GM23248 (cell line): ENCODE measurements around the gene PLD1. TPM values are rescaled to one million over a fixed set of nuclear protein-coding genes. Genes with fewer than 3 reads are reported as not detected.

ENCODE experiments used
- DNase-seq: peaks from one replicate; pipeline ENCODE4 v3.0.0-alpha.2; 2015
- H2AFZ ChIP-seq: fragments of 200-600 bp; sonication (generic); 2 replicates; pipeline ENCODE4 v1.6.1; 2016; ENCODE audit warnings: antibody characterized with exemption
- H3F3A ChIP-seq: fragments of 200-600 bp; sonication (generic); 2 replicates; pipeline ENCODE4 v1.6.1; 2016; ENCODE audit warnings: mild to moderate bottlenecking, antibody characterized with exemption, mixed run types; ENCODE audit not compliant: insufficient read depth
- H3K27ac ChIP-seq: fragments of 200-600 bp; sonication (generic); 2 replicates; pipeline ENCODE4 v1.5.1; 2016; ENCODE audit warnings: mild to moderate bottlenecking
- H3K27me3 ChIP-seq: fragments of 200-600 bp; sonication (generic); replicated peaks from 2 replicates; pipeline ENCODE4 v1.6.1; 2016; ENCODE audit warnings: mild to moderate bottlenecking; ENCODE audit not compliant: insufficient read depth
- H3K36me3 ChIP-seq: fragments of 200-600 bp; sonication (generic); 2 replicates; pipeline ENCODE4 v1.6.1; 2016; ENCODE audit warnings: low read depth, mild to moderate bottlenecking
- H3K4me1 ChIP-seq: fragments of 200-600 bp; sonication (generic); 2 replicates; pipeline ENCODE4 v1.6.1; 2016; ENCODE audit warnings: mild to moderate bottlenecking; ENCODE audit not compliant: insufficient read depth
- H3K4me2 ChIP-seq: fragments of 200-600 bp; sonication (generic); one replicate; pipeline ENCODE4 v1.6.1; 2016; ENCODE audit warnings: mild to moderate bottlenecking; ENCODE audit not compliant: unreplicated experiment
- H3K4me3 ChIP-seq: fragments of 200-600 bp; sonication (generic); 2 replicates; pipeline ENCODE4 v1.5.1; 2016; ENCODE audit warnings: mild to moderate bottlenecking
- H3K79me2 ChIP-seq: fragments of 200-600 bp; sonication (generic); 2 replicates; pipeline ENCODE4 v1.6.1; 2016; ENCODE audit warnings: mild to moderate bottlenecking; ENCODE audit not compliant: insufficient read depth
- H3K9ac ChIP-seq: fragments of 200-600 bp; sonication (generic); 2 replicates; pipeline ENCODE4 v1.6.1; 2016; ENCODE audit warnings: mild to moderate bottlenecking
- H3K9me2 ChIP-seq: fragments of 200-600 bp; sonication (generic); 2 replicates; pipeline ENCODE4 v1.6.1; 2016; ENCODE audit warnings: mixed run types, mild to moderate bottlenecking, moderate library complexity; ENCODE audit not compliant: insufficient read depth
- H3K9me3 ChIP-seq: fragments of 200-600 bp; sonication (generic); one replicate; pipeline ENCODE4 v1.6.1; 2017; ENCODE audit warnings: low read depth
- H4K20me1 ChIP-seq: fragments of 200-600 bp; sonication (generic); 2 replicates; pipeline ENCODE4 v1.6.0; 2016; ENCODE audit not compliant: insufficient read depth
- EZH2 ChIP-seq: fragments of 200-600 bp; sonication (generic); IDR thresholded peaks from 2 replicates; pipeline ENCODE4 v1.6.1; 2018; ENCODE audit warnings: antibody characterized with exemption, mild to moderate bottlenecking; ENCODE audit not compliant: insufficient read depth, poor library complexity, severe bottlenecking
- EZH2phosphoT487 ChIP-seq: fragments of 200-600 bp; sonication (generic); IDR thresholded peaks from 2 replicates; pipeline ENCODE4 v1.6.1; 2018; ENCODE audit warnings: antibody characterized with exemption, moderate library complexity, mild to moderate bottlenecking, low read depth; ENCODE audit not compliant: insufficient read depth
- WGBS, 2 experiments: methylation state at CpG; one replicate each; pipeline ENCODE4 v1.1.6; 2015 to 2017; ENCODE audit warnings: low lambda C conversion rate in 2 of 2, low coverage in 1 of 2; ENCODE audit errors: missing lambda C conversion rate in 2 of 2; 5-methylcytosine and 5-hydroxymethylcytosine counted together
- in situ Hi-C: fragments of 300-500 bp; cut with MboI; formaldehyde crosslinking; loops from 2 replicates; pipeline ENCODE4 v1.15.0; 2020
- polyA plus RNA-seq: library from polyadenylated mRNA; unstranded; fragments of >200 nt; fragmentation: Nextera tagmentation; extraction: Ambion mirVana; gene quantifications from 2 replicates; pipeline ENCODE4 v1.2.1, GENCODE V29; 2016
- total RNA-seq: library from RNA; depleted of rRNA; stranded (reverse); fragments of >200 nt; shearing (Covaris generic); gene quantifications from 2 replicates; pipeline ENCODE4 v1.2.3, GENCODE V29; 2014

Gene PLD1
- total and polyA plus RNA-seq, 2 experiments from 2014 or later: 3.0 to 4.6 TPM

GRCh38 chr3:171753665-171754408, 56.4 kb downstream of the PLD1 start:
- Histone ChIP-seq H3K9me2 (no peaks in the 10 kb centered on the region), H3K9ac (peak overlapping the region; percentile 31), H3K27me3 (no peaks in the 10 kb centered on the region), H3K4me3 (no peak overlapping the region), H3K4me1 (peaks cover 14% of the 10 kb centered on the region; the same call in 1 of the 2 replicates), H3K79me2 (no peaks in the 10 kb centered on the region), H3K36me3 (no peaks in the 10 kb centered on the region), H3K9me3 (no peaks in the 10 kb centered on the region), H3F3A (peaks cover 19% of the 10 kb centered on the region), H4K20me1 (no peaks in the 10 kb centered on the region), H3K27ac (peak overlapping the region; percentile 80), H3K4me2 (peak overlapping the region; percentile 31), H2AFZ (no peak overlapping the region; the same call in 1 of the 2 replicates)
- no peak for TF ChIP-seq EZH2
- TF ChIP-seq EZH2phosphoT487: no peak
- WGBS, 2 experiments: 54 to 64% methylated on average over 5 of the region's 5 CpGs
- DNase-seq: peak; percentile 87
- in situ Hi-C loops: no loop called here

GRCh38 chr3:171753025-171753472, 57.2 kb downstream of the PLD1 start:
- Histone ChIP-seq H3K36me3 (no peaks in the 10 kb centered on the region), H3K9me3 (no peaks in the 10 kb centered on the region), H3K4me3 (no peak overlapping the region), H3K27me3 (no peaks in the 10 kb centered on the region), H3F3A (peaks cover 19% of the 10 kb centered on the region), H3K79me2 (no peaks in the 10 kb centered on the region), H3K4me1 (peaks cover 19% of the 10 kb centered on the region), H3K9me2 (no peaks in the 10 kb centered on the region), H4K20me1 (no peaks in the 10 kb centered on the region), H2AFZ (no peak overlapping the region), H3K27ac (0 out of 2 replicates have a peak overlapping the region, but pooled peaks have one; percentile 80), H3K9ac (0 out of 2 replicates have a peak overlapping the region, but pooled peaks have one; percentile 31), H3K4me2 (no peak overlapping the region)
- peak; percentile 15 for DNase-seq
- TF ChIP-seq EZH2phosphoT487 (no peak), EZH2 (no peak)
- in situ Hi-C loops: no loop called here
- WGBS, 2 experiments: 25 to 26% methylated on average over 5 of the region's 5 CpGs

GRCh38 chr3:171752329-171752728, 58.0 kb downstream of the PLD1 start:
- 56 to 58% methylated on average over 2 of the region's 2 CpGs for WGBS, 2 experiments
- TF ChIP-seq EZH2: no peak
- no peak for TF ChIP-seq EZH2phosphoT487
- H3K9ac ChIP-seq: no peak overlapping the region
- no peaks in the 10 kb centered on the region for H4K20me1 ChIP-seq
- H3K27me3 ChIP-seq: no peaks in the 10 kb centered on the region
- H3K36me3 ChIP-seq: no peaks in the 10 kb centered on the region
- H3F3A ChIP-seq: peaks cover 19% of the 10 kb centered on the region
- H3K9me3 ChIP-seq: no peaks in the 10 kb centered on the region
- no peak overlapping the region for H3K4me3 ChIP-seq
- no peak overlapping the region for H3K27ac ChIP-seq
- no peak overlapping the region for H3K4me2 ChIP-seq
- no peak for DNase-seq
- no peaks in the 10 kb centered on the region for H3K79me2 ChIP-seq
- H3K4me1 ChIP-seq: peaks cover 24% of the 10 kb centered on the region
- in situ Hi-C loops: no loop called here
- H3K9me2 ChIP-seq: no peaks in the 10 kb centered on the region
- no peak overlapping the region for H2AFZ ChIP-seq

- H3K9me2 ChIP-seq: no peaks in the 10 kb centered on the region
- in situ Hi-C loops: no loop called here
- H3K4me2 ChIP-seq: no peak overlapping the region
- peaks cover 19% of the 10 kb centered on the region for H3K4me1 ChIP-seq
- no peak overlapping the region for H3K9ac ChIP-seq
- H4K20me1 ChIP-seq: no peaks in the 10 kb centered on the region
- H3F3A ChIP-seq: peaks cover 12% of the 10 kb centered on the region
- no peak overlapping the region for H3K27ac ChIP-seq
- H3K79me2 ChIP-seq: no peaks in the 10 kb centered on the region
- H2AFZ ChIP-seq: no peak overlapping the region
- no peak overlapping the region for H3K4me3 ChIP-seq
- no peak for DNase-seq
- TF ChIP-seq EZH2: no peak
- TF ChIP-seq EZH2phosphoT487: no peak
- no peaks in the 10 kb centered on the region for H3K27me3 ChIP-seq
- no peaks in the 10 kb centered on the region for H3K9me3 ChIP-seq
- H3K36me3 ChIP-seq: no peaks in the 10 kb centered on the region
- 13 to 16% methylated on average over 1 of the region's 1 CpG for WGBS, 2 experiments
Measured at GRCh38 chr3:171749124-171749523, 61.2 kb downstream of the PLD1 start.
